Right atrium auricular region (tissue), 2 donors: Measurements from ENCODE around the gene RGS12. TPM values are rescaled to one million over a fixed set of nuclear protein-coding genes. Genes with fewer than 3 reads are reported as not detected.

Source experiments
- DNase-seq: peaks from one replicate; pipeline ENCODE4 v3.0.0-alpha.2; 2019; ENCODE audit warnings: low spot score
- H3K27ac ChIP-seq, 2 donors: fragments of 200-600 bp; sonication (generic); 1 replicate in 1 of 2; 2 replicates in 1 of 2; pipeline ENCODE4 v1.5.1; 2016 to 2019
- H3K27me3 ChIP-seq, 2 donors: fragments of 200-600 bp; sonication (generic); one replicate each; pipeline versions ENCODE4 v1.5.1 to v1.6.0; 2017 to 2019
- H3K36me3 ChIP-seq: fragments of 200-600 bp; sonication (generic); one replicate; pipeline ENCODE4 v1.5.1; 2016
- H3K4me1 ChIP-seq, 2 donors: fragments of 200-600 bp; sonication (generic); one replicate each; pipeline versions ENCODE4 v1.5.1 to v1.6.0; 2017 to 2019
- H3K4me3 ChIP-seq, 2 donors: fragments of 200-600 bp; sonication (generic); 1 replicate in 1 of 2; 2 replicates in 1 of 2; pipeline ENCODE4 v1.5.1; 2017 to 2019; ENCODE audit warnings: mild to moderate bottlenecking in 1 of 2, moderate library complexity in 1 of 2
- H3K9me3 ChIP-seq, 2 donors: fragments of 200-600 bp; sonication (generic); one replicate each; pipeline ENCODE4 v1.5.1; 2019
- total RNA-seq, 2 donors: library from RNA; depleted of rRNA; stranded (reverse); fragments of >200 nt; gene quantifications; one replicate each; pipeline ENCODE4 v1.1.0, GENCODE V29; 2016
- TF ChIP-seq, protein P1 (sequence below), 2 donors: fragments of 200-600 bp; sonication (generic); IDR thresholded peaks; one replicate each; pipeline ENCODE4 v1.5.1; 2019; ENCODE audit warnings: antibody characterized with exemption in 2 of 2

Gene RGS12
- total RNA-seq, 2 donors from 2014 or later: 7.0 to 9.9 TPM

DNA sequence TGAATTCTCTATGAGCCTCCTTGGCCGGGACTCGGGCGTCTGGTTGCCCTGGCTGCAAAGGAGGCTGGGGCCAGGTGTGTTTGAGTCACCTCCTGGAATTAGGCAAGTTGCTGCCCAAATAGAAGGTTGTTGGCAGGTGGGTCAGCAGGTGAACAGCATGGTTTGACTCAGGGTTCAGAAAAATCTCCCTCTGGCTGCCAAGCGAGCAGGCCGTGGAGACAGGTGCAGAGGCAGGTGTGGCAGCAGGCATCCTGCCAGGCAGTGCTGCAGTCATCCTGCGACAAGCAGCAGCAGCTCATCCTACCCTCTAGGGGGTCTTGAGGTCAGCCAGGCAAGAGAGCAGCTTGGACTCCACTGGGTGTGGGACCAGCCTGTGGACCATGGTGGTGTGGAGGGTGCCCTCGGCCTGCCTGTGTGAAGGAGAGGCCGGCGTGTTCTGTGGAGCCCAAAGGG is 35.7 kb upstream of the RGS12 start:
- H3K4me1 ChIP-seq: no peaks in the 10 kb centered on the region
- H3K27ac ChIP-seq: no peak overlapping the region
- no peaks in the 10 kb centered on the region for H3K36me3 ChIP-seq
- no peak for DNase-seq
- H3K9me3 ChIP-seq: no peaks in the 10 kb centered on the region
- H3K27me3 ChIP-seq: no peaks in the 10 kb centered on the region
- no peak overlapping the region for H3K4me3 ChIP-seq
- TF ChIP-seq, protein P1, sequence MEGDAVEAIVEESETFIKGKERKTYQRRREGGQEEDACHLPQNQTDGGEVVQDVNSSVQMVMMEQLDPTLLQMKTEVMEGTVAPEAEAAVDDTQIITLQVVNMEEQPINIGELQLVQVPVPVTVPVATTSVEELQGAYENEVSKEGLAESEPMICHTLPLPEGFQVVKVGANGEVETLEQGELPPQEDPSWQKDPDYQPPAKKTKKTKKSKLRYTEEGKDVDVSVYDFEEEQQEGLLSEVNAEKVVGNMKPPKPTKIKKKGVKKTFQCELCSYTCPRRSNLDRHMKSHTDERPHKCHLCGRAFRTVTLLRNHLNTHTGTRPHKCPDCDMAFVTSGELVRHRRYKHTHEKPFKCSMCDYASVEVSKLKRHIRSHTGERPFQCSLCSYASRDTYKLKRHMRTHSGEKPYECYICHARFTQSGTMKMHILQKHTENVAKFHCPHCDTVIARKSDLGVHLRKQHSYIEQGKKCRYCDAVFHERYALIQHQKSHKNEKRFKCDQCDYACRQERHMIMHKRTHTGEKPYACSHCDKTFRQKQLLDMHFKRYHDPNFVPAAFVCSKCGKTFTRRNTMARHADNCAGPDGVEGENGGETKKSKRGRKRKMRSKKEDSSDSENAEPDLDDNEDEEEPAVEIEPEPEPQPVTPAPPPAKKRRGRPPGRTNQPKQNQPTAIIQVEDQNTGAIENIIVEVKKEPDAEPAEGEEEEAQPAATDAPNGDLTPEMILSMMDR (IDR thresholded peaks at IDR 0.05): no peak

DNA sequence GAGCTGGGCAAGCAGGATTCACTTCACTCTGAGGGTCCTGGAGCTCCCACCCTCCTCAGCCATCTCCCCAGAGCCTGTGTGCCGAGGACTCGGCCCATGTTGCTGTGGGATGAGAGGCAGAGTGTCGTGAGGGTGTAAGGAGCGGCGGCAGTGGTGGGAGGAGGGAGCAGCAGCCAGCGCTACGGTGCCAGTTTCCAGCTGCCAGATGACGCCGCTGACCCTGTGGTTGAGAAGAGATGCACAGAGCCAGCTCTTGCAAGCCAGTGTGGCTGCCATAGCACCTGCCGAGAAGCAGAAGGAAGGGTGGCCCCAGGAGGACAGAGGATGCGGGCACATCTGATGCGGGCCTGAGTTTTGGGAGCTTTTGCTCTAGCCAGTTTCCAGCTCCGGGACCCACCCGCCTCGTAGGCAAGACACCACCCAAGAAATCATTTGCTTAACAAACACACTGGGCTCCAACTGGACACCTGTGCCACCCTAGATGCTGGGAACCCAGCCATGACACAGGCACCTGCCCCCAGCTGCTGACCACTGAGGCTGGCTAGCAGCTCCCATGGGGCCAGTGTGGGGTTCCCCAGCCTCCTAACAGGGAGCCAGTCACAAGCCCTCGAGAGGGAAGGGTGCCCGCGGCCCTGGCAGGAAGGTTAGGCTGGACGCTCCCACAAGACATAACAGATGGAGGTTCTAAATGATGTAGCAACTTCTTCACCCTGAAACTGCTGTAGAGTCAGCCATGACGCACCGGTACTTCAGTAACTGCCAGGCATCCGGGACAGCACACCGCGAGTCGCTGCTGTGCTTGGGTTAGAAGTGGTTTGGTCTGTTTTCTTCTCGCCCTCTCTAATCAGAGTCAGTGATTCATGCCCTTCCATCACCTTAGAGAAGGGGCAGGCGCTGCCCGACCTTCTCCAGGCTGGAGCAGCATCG is 35.0 kb upstream of the RGS12 start:
- no peak overlapping the region for H3K27ac ChIP-seq

DNA sequence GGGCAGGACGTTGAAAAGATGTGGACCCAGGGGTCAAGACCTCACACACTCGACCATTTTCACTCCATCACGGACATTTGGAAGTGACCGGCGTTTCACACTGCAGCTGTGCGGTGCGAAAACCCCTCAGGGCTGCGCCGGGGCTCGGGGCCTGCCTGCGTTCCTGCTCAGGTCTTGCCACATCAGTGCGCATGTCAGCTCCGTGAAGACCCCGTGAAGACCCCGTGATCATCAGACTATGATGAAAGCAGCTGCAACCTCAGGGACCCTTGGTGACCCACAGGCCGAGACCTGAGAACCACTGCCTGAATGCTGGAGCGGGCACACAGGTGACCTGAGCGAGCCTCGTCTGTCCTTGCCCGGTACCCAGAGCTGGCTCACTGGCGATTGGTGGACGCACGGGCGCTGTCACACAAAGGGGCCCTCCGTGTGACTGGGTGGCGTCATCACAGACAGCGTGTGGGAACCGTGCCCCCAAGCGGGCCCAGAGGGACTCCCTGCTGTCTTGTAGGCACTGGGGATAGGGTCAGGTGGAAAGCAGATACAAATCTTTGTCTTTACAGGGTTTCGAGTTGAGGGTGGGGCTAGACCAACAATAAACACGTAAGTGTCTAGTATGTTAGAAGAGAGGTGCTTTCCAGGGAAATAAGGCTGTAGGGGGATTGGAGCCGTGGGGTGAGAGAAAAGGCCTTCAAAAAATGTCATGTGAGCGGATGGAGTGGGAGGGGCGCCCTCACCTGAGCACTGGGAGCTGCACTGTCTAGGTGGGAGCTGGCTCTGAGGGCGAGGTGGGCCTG is 31.2 kb upstream of the RGS12 start:
- H3K27ac ChIP-seq: no peak overlapping the region
- TF ChIP-seq, protein P1 (IDR thresholded peaks at IDR 0.05): no peak
- H3K4me3 ChIP-seq: no peak overlapping the region
- H3K4me1 ChIP-seq: no peaks in the 10 kb centered on the region
- no peaks in the 10 kb centered on the region for H3K27me3 ChIP-seq
- DNase-seq: no peak
- H3K36me3 ChIP-seq: no peaks in the 10 kb centered on the region
- H3K9me3 ChIP-seq: no peaks in the 10 kb centered on the region

More for the DNA sequence above, 35.0 kb upstream of the RGS12 start:
- H3K27me3 ChIP-seq: no peaks in the 10 kb centered on the region
- no peaks in the 10 kb centered on the region for H3K4me1 ChIP-seq
- no peak overlapping the region for H3K4me3 ChIP-seq
- no peaks in the 10 kb centered on the region for H3K36me3 ChIP-seq
- no peaks in the 10 kb centered on the region for H3K9me3 ChIP-seq
- no peak for DNase-seq
- TF ChIP-seq, protein P1 (IDR thresholded peaks at IDR 0.05): no peak

DNA sequence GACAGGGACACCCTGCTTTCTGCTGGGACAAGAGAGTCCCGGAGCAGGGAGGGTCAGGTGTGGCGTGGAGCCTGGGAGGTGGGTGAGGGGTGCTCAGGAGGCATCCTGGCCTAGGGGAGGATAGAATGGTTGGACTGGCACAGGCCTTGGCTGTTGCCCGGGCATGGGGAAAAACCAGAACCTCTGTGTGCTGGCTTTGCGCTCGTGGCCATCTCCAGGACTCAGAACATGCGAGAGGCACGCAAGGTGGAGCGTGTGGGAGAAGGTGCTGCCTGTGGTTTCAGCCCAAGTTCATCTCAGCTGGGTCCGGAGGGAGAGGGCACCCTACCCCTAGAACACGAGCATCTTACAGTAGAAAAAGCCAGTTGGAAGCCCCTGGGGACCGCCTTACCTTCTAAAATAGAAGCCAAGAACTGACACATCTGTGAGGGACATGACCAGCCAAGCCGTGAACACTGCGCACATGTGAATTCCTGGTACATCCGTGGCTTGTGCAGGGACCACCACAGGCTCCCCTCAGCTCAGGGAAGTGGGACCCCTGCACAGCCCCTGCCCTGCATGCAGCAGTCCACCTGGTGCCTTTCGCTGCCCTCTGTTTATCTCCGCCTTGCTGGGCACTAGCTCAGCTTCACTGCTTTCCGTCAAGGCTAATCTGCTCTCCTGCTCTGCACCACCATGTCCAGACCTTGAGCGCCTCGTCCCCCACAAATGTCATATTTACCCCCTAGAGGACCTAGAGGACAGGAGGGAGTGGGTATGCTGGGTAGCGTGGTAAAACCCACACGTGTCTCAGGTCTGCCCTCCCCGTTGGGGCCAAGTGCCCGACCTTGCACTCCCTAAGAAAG is 30.4 kb upstream of the RGS12 start:
- Histone ChIP-seq H3K27ac (no peak overlapping the region), H3K4me3 (no peak overlapping the region), H3K4me1 (no peaks in the 10 kb centered on the region), H3K36me3 (no peaks in the 10 kb centered on the region), H3K27me3 (no peaks in the 10 kb centered on the region), H3K9me3 (no peaks in the 10 kb centered on the region)
- no peak for DNase-seq
- TF ChIP-seq, protein P1 (IDR thresholded peaks at IDR 0.05): no peak

DNA sequence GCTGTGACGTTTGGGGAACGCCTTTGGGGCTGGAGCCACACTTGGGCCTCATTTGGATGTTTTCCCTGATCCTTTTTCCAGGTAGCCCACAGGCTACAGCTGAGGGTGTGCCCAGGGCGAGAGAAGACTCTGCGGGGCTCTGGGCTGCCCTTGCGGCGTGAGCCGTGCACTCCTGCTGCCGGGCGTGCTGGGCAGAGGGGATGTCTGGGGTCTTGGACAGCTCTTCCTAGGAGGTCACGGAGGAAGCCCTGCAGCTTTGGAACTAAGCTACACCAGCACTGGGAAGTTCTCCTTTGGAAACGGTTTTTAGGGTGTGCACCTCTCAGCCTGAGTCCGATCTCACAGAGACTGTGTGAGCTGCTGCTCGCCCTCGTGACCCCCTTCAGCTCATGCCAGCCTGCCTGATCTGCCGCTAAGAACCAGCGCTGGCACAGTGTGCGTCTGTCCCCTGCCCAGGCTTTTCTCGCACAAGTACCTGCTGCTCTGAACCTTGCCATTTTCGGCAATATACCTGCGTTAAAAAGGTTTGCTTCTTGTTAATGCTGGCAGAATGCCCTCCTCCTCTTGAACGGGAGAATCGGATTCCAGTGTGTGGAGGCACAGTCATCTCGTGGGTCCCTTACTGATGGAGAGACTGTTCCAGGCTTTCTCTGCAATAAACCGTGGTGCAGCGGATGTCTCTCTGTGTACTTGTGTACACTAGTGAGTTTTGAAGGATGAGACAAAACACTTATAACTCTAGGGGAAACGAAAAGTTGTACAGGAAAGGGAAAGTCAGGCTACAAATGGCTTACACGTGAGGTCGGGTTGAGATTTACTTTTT is 29.6 kb upstream of the RGS12 start:
- Histone ChIP-seq H3K9me3 (no peaks in the 10 kb centered on the region), H3K4me1 (no peaks in the 10 kb centered on the region), H3K4me3 (no peak overlapping the region), H3K27me3 (no peaks in the 10 kb centered on the region), H3K36me3 (no peaks in the 10 kb centered on the region), H3K27ac (no peak overlapping the region)
- DNase-seq: no peak
- TF ChIP-seq, protein P1 (IDR thresholded peaks at IDR 0.05): no peak
